ENCODE measurements around the gene SEMA3D. TPM values are rescaled to one million over a fixed set of nuclear protein-coding genes. Genes with fewer than 3 reads are reported as not detected.

SEMA3D gene
- total RNA-seq, 3 donors from 2014 or later: 3.5 to 7.5 (median 7.0) TPM

GRCh38 chr7:85094046-85094725 is 92.7 kb downstream of the SEMA3D start:
- no peak for TF ChIP-seq POLR2A (IDR thresholded peaks at IDR 0.05)
- TF ChIP-seq CTCF (IDR thresholded peaks at IDR 0.05): no peak
- TF ChIP-seq POLR2AphosphoS5 (IDR thresholded peaks at IDR 0.05): no peak
- H3K27ac ChIP-seq: no peak overlapping the region
- intact Hi-C loops (cut with DNase I; ENCODE audit: low total_unique reads): no loop called here
- H3K9me3 ChIP-seq: no peaks in the 10 kb centered on the region
- H3K27me3 ChIP-seq: no peaks in the 10 kb centered on the region
- no peak for DNase-seq (ENCODE audit: low spot score in 2 of 2)
- H3K4me3 ChIP-seq: no peak overlapping the region
- H3K36me3 ChIP-seq: no peaks in the 10 kb centered on the region
- H3K4me1 ChIP-seq: no peaks in the 10 kb centered on the region

- no peaks in the 10 kb centered on the region for H3K9me3 ChIP-seq
- intact Hi-C loops (cut with DNase I; ENCODE audit: low total_unique reads): no loop called here
- no peak for DNase-seq (ENCODE audit: low spot score in 2 of 2)
- no peak overlapping the region for H3K27ac ChIP-seq
- TF ChIP-seq POLR2AphosphoS5 (IDR thresholded peaks at IDR 0.05) (no peak), CTCF (IDR thresholded peaks at IDR 0.05) (no peak), POLR2A (IDR thresholded peaks at IDR 0.05) (no peak)
- no peaks in the 10 kb centered on the region for H3K27me3 ChIP-seq
- H3K4me3 ChIP-seq: no peak overlapping the region
- H3K36me3 ChIP-seq: no peaks in the 10 kb centered on the region
- H3K4me1 ChIP-seq: no peaks in the 10 kb centered on the region
Measured at GRCh38 chr7:85091565-85091928, 95.3 kb downstream of the SEMA3D start.

GRCh38 chr7:85090919-85091564 is 95.8 kb downstream of the SEMA3D start:
- TF ChIP-seq POLR2A (IDR thresholded peaks at IDR 0.05) (no peak), POLR2AphosphoS5 (IDR thresholded peaks at IDR 0.05) (no peak), CTCF (IDR thresholded peaks at IDR 0.05) (no peak)
- no peak for DNase-seq (ENCODE audit: low spot score in 2 of 2)
- intact Hi-C loops (cut with DNase I; ENCODE audit: low total_unique reads): no loop called here
- Histone ChIP-seq H3K4me3 (no peak overlapping the region), H3K27ac (no peak overlapping the region), H3K36me3 (no peaks in the 10 kb centered on the region), H3K27me3 (no peaks in the 10 kb centered on the region), H3K4me1 (no peaks in the 10 kb centered on the region), H3K9me3 (no peaks in the 10 kb centered on the region)

GRCh38 chr7:85090143-85090542 is 96.7 kb downstream of the SEMA3D start:
- Histone ChIP-seq H3K4me3 (no peak overlapping the region), H3K4me1 (no peaks in the 10 kb centered on the region), H3K27ac (no peak overlapping the region), H3K36me3 (no peaks in the 10 kb centered on the region), H3K27me3 (no peaks in the 10 kb centered on the region), H3K9me3 (no peaks in the 10 kb centered on the region)
- no peak for DNase-seq (ENCODE audit: low spot score in 2 of 2)
- no peak for TF ChIP-seq POLR2AphosphoS5 (IDR thresholded peaks at IDR 0.05)
- TF ChIP-seq POLR2A (IDR thresholded peaks at IDR 0.05): no peak
- no peak for TF ChIP-seq CTCF (IDR thresholded peaks at IDR 0.05)
- intact Hi-C loops (cut with DNase I; ENCODE audit: low total_unique reads): no loop called here

GRCh38 chr7:85081846-85082245 is 105.0 kb downstream of the SEMA3D start:
- Histone ChIP-seq H3K36me3 (no peaks in the 10 kb centered on the region), H3K27me3 (no peaks in the 10 kb centered on the region), H3K4me1 (no peaks in the 10 kb centered on the region), H3K4me3 (no peak overlapping the region), H3K9me3 (no peaks in the 10 kb centered on the region), H3K27ac (no peak overlapping the region)
- TF ChIP-seq POLR2AphosphoS5 (IDR thresholded peaks at IDR 0.05): no peak
- TF ChIP-seq POLR2A (IDR thresholded peaks at IDR 0.05): no peak
- TF ChIP-seq CTCF (IDR thresholded peaks at IDR 0.05): no peak
- no peak for DNase-seq (ENCODE audit: low spot score in 2 of 2)
- intact Hi-C loops (cut with DNase I; ENCODE audit: low total_unique reads): no loop called here

All from breast epithelium (tissue), 4 donors.